HEK293 (cell line): ENCODE data around the gene DACH2.

ENCODE experiments used
- CTCF ChIA-PET: fragments of 350-600 bp; formaldehyde crosslinking; extraction: SDS; loops from one replicate; lab custom pipeline; 2021; ENCODE audit warnings: antibody characterized with exemption; lab: Yijun Ruan, JAX
- POLR2A ChIA-PET: fragments of 300-600 bp; formaldehyde crosslinking; extraction: SDS; loops from one replicate; lab custom pipeline; 2020; ENCODE audit warnings: antibody characterized with exemption, inconsistent platforms; lab: Yijun Ruan, JAX
- H3K27ac ChIP-seq: fragments of 200-500 bp; sonication (Bioruptor generic); 2 replicates; pipeline ENCODE4 v1.5.1; 2014; ENCODE audit warnings: low read depth, low read length, control low read depth, inconsistent platforms; ENCODE audit errors: extremely low read depth
- H3K36me3 ChIP-seq, 2 experiments: fragments of 200-500 bp in 1 of 2; sonication (Bioruptor generic) in 1 of 2; 1 replicate in 1 of 2; 2 replicates in 1 of 2; pipeline ENCODE4 v1.5.1; 2014 to 2017; ENCODE audit warnings: inconsistent platforms in 2 of 2, low read length in 2 of 2; ENCODE audit not compliant: control insufficient read depth in 2 of 2, insufficient read depth in 1 of 2
- H3K4me1 ChIP-seq: fragments of 200-500 bp; sonication (Bioruptor generic); 2 replicates; pipeline ENCODE4 v1.5.1; 2014; ENCODE audit warnings: mild to moderate bottlenecking, low read length, inconsistent platforms; ENCODE audit not compliant: control insufficient read depth, insufficient read depth
- H3K4me3 ChIP-seq: 2 replicates; pipeline ENCODE4 v1.5.1; 2011; ENCODE audit warnings: low read depth, mild to moderate bottlenecking, control low read depth, low read length, moderate library complexity
- H3K9me3 ChIP-seq: fragments of 200-500 bp; sonication (Bioruptor generic); 2 replicates; pipeline ENCODE4 v1.5.1; 2014; ENCODE audit warnings: low read depth, low read length, inconsistent platforms; ENCODE audit not compliant: control insufficient read depth, insufficient read depth
- EGR2 ChIP-seq: fragments of 450-650 bp; formaldehyde crosslinking; IDR thresholded peaks from 2 replicates; pipeline ENCODE4 v1.5.1; 2016; ENCODE audit warnings: low read depth, missing biosample characterization, missing genetic modification characterization
- FEZF1 ChIP-seq: fragments of 450-650 bp; formaldehyde crosslinking; IDR thresholded peaks from 2 replicates; pipeline ENCODE4 v1.5.1; 2016; ENCODE audit warnings: missing biosample characterization, missing genetic modification characterization
- GLIS2 ChIP-seq: fragments of 450-650 bp; formaldehyde crosslinking; IDR thresholded peaks from 2 replicates; pipeline ENCODE4 v1.5.1; 2016; ENCODE audit warnings: missing biosample characterization, missing genetic modification characterization
- HOXD13 ChIP-seq: sonication (generic); formaldehyde crosslinking; IDR thresholded peaks from 2 replicates; pipeline ENCODE4 v1.8.0; 2022; ENCODE audit warnings: missing genetic modification reagents, borderline replicate concordance
- SCRT1 ChIP-seq: fragments of 450-650 bp; formaldehyde crosslinking; IDR thresholded peaks from 2 replicates; pipeline ENCODE4 v1.5.1; 2016; ENCODE audit warnings: missing biosample characterization, missing genetic modification characterization, borderline replicate concordance
- YY1 ChIP-seq: fragments of 450-650 bp; formaldehyde crosslinking; IDR thresholded peaks from 2 replicates; pipeline ENCODE4 v1.5.1; 2018; ENCODE audit warnings: missing biosample characterization, missing genetic modification characterization
- YY2 ChIP-seq: fragments of 450-650 bp; formaldehyde crosslinking; IDR thresholded peaks from 2 replicates; pipeline ENCODE4 v1.5.1; 2016; ENCODE audit warnings: missing biosample characterization, missing genetic modification characterization
- ZBTB21 ChIP-seq: fragments of 450-650 bp; formaldehyde crosslinking; IDR thresholded peaks from 2 replicates; pipeline ENCODE4 v1.5.1; 2017; ENCODE audit warnings: missing biosample characterization, missing genetic modification characterization
- ZNF174 ChIP-seq: fragments of 450-650 bp; formaldehyde crosslinking; IDR thresholded peaks from 2 replicates; pipeline ENCODE4 v1.5.0; 2017; ENCODE audit warnings: missing biosample characterization, mild to moderate bottlenecking, missing genetic modification characterization
- ZNF175 ChIP-seq: fragments of 450-650 bp; formaldehyde crosslinking; IDR thresholded peaks from 2 replicates; pipeline ENCODE4 v1.5.1; 2016; ENCODE audit warnings: missing biosample characterization, missing genetic modification characterization
- ZNF366 ChIP-seq: fragments of 450-650 bp; formaldehyde crosslinking; conservative IDR thresholded peaks from 2 replicates; pipeline ENCODE4 v1.5.1; 2016; ENCODE audit warnings: missing biosample characterization, missing genetic modification characterization
- ZNF37A ChIP-seq: fragments of 450-650 bp; IDR thresholded peaks from 2 replicates; pipeline ENCODE4 v1.5.1; 2018; ENCODE audit warnings: missing biosample characterization, missing genetic modification characterization
- ZNF433 ChIP-seq: fragments of 450-650 bp; formaldehyde crosslinking; IDR thresholded peaks from 2 replicates; pipeline ENCODE4 v1.5.1; 2016; ENCODE audit warnings: missing biosample characterization, missing genetic modification characterization, low read depth
- ZNF510 ChIP-seq: fragments of 450-650 bp; formaldehyde crosslinking; IDR thresholded peaks from 2 replicates; pipeline ENCODE4 v1.5.1; 2018; ENCODE audit warnings: mild to moderate bottlenecking, missing genetic modification characterization, missing biosample characterization; ENCODE audit not compliant: insufficient replicate concordance
- ZNF530 ChIP-seq: fragments of 450-650 bp; formaldehyde crosslinking; IDR thresholded peaks from 2 replicates; pipeline ENCODE4 v1.5.1; 2016; ENCODE audit warnings: low read depth, missing biosample characterization, missing genetic modification characterization
- ZNF670 ChIP-seq: fragments of 450-650 bp; formaldehyde crosslinking; IDR thresholded peaks from 2 replicates; pipeline ENCODE4 v1.5.1; 2016; ENCODE audit warnings: missing biosample characterization, missing genetic modification characterization, low read depth
- ZNF707 ChIP-seq: fragments of 450-650 bp; formaldehyde crosslinking; IDR thresholded peaks from 2 replicates; pipeline ENCODE4 v1.5.1; 2016; ENCODE audit warnings: missing biosample characterization, missing genetic modification characterization
- ZNF776 ChIP-seq: fragments of 450-650 bp; formaldehyde crosslinking; IDR thresholded peaks from 2 replicates; pipeline ENCODE4 v1.5.0; 2017; ENCODE audit warnings: missing biosample characterization, missing genetic modification characterization, borderline replicate concordance
- ZNF791 ChIP-seq: fragments of 450-650 bp; formaldehyde crosslinking; IDR thresholded peaks from 2 replicates; pipeline ENCODE4 v1.5.1; 2016; ENCODE audit warnings: missing biosample characterization, missing genetic modification characterization
- ZSCAN30 ChIP-seq: fragments of 450-650 bp; IDR thresholded peaks from 2 replicates; pipeline ENCODE4 v1.5.1; 2018; ENCODE audit warnings: missing biosample characterization, mild to moderate bottlenecking, missing genetic modification characterization, moderate library complexity
- TF ChIP-seq, protein P1 (sequence below): fragments of 450-650 bp; formaldehyde crosslinking; IDR thresholded peaks from 2 replicates; pipeline ENCODE4 v1.5.1; 2017; ENCODE audit warnings: missing biosample characterization, mild to moderate bottlenecking, missing genetic modification characterization, moderate library complexity
- TF ChIP-seq, protein P2 (sequence below): fragments of 450-650 bp; formaldehyde crosslinking; IDR thresholded peaks from 2 replicates; pipeline ENCODE4 v1.5.1; 2016; ENCODE audit warnings: missing biosample characterization, missing genetic modification characterization

Gene DACH2

DNA sequence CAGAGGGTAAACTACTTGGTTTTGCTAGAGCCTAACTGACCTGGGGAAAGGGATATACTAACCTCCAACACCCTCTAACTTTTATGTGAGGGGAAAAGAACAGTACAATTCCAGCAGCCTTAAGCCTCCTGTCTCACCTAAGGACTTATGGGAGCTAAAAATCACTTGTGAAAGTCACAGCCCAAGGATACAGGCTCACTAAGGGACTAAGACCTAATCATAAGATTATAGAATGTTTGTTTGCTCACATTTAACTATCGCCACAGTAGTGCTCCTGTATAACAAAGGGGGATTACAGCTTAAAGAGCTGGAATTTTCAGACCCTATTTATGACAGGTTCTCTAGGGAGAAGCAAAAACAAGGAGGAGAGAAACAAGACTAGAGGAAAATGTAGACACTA lies 548.7 kb downstream of the DACH2 start (continued):
- TF ChIP-seq, protein P1, sequence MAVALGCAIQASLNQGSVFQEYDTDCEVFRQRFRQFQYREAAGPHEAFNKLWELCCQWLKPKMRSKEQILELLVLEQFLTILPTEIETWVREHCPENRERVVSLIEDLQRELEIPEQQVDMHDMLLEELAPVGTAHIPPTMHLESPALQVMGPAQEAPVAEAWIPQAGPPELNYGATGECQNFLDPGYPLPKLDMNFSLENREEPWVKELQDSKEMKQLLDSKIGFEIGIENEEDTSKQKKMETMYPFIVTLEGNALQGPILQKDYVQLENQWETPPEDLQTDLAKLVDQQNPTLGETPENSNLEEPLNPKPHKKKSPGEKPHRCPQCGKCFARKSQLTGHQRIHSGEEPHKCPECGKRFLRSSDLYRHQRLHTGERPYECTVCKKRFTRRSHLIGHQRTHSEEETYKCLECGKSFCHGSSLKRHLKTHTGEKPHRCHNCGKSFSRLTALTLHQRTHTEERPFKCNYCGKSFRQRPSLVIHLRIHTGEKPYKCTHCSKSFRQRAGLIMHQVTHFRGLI (tag by site-specific recombination): no peak
- no peak for TF ChIP-seq ZNF530 (tag by site-specific recombination)
- TF ChIP-seq ZNF175 (tag by site-specific recombination): no peak
- TF ChIP-seq YY2 (tag by site-specific recombination): no peak
- TF ChIP-seq ZNF174 (tag by site-specific recombination): no peak
- no peak for TF ChIP-seq GLIS2 (tag by site-specific recombination)
- TF ChIP-seq ZNF776: no peak
- TF ChIP-seq ZNF433: no peak
- TF ChIP-seq EGR2 (tag by site-specific recombination): no peak
- no peak for TF ChIP-seq SCRT1 (tag by site-specific recombination)
- no peak for TF ChIP-seq ZNF37A (tag by site-specific recombination)

DNA sequence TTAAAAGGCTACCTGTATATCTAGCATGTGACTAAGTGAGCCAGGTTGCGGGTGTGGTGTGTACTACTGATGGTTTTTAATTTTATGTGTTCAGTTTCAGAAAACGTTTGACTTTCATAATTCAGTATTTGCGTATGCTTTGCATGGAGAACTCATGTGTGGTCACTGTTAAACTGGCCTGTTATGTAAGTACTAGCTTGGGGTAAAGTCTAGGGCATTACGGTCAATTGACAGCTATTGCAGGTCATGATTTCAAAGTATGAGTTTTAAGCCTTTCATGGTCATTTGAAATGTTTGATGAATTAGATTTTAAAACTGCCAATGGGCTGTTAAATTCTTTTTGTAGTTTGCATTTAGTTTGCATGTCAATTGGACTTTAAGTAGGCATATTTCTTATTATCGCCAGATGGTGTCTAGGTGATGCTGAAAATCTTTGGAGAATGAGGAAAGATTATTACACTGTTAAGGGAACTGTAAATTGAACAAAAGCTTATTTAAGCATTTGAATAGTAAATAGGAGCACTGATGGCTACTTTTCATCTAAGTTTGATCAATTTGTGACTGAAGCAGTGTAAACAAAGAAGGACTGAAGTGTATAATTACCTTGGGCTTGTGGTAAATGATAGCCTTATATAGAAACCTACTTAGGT lies 563.4 kb downstream of the DACH2 start:
- Histone ChIP-seq H3K27ac (no peak overlapping the region), H3K9me3 (no peaks in the 10 kb centered on the region; the same call in 1 of the 2 replicates), H3K4me3 (no peak overlapping the region), H3K4me1 (no peaks in the 10 kb centered on the region), H3K36me3 (no peaks in the 10 kb centered on the region)
- TF ChIP-seq FEZF1 (no peak), YY1 (no peak), ZNF791 (tag by site-specific recombination) (no peak), HOXD13 (CRISPR knock-in tag) (no peak)
- ChIA-PET CTCF (no interaction called here), POLR2A (no interaction called here)

DNA sequence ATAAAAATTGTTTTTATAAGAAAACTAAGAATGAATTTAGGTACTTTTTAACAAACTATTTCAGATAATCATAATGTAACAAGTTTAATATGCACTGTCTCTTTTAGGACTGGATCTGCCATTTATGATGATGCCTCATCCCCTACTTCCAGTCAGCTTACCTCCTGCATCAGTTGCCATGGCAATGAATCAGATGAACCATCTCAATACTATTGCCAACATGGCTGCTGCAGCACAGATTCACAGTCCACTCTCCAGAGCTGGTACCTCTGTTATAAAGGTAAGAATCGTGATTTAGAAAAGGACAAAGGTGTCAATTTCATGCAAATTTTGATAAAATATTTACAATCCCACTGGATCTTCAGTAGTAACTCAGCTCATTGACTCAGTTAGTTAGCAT lies 566.2 kb downstream of the DACH2 start:
- Histone ChIP-seq H3K9me3 (no peaks in the 10 kb centered on the region), H3K4me3 (no peak overlapping the region), H3K27ac (no peak overlapping the region), H3K4me1 (no peaks in the 10 kb centered on the region), H3K36me3 (no peaks in the 10 kb centered on the region)
- POLR2A ChIA-PET: no interaction called here
- CTCF ChIA-PET: interaction anchor here (0.6 kb wide), 1 partner anchor 232 kb away, joined by 3 read pairs; no protein-coding TSS in a partner anchor
- no peak for TF ChIP-seq ZSCAN30 (tag by site-specific recombination)
- TF ChIP-seq, protein P2, sequence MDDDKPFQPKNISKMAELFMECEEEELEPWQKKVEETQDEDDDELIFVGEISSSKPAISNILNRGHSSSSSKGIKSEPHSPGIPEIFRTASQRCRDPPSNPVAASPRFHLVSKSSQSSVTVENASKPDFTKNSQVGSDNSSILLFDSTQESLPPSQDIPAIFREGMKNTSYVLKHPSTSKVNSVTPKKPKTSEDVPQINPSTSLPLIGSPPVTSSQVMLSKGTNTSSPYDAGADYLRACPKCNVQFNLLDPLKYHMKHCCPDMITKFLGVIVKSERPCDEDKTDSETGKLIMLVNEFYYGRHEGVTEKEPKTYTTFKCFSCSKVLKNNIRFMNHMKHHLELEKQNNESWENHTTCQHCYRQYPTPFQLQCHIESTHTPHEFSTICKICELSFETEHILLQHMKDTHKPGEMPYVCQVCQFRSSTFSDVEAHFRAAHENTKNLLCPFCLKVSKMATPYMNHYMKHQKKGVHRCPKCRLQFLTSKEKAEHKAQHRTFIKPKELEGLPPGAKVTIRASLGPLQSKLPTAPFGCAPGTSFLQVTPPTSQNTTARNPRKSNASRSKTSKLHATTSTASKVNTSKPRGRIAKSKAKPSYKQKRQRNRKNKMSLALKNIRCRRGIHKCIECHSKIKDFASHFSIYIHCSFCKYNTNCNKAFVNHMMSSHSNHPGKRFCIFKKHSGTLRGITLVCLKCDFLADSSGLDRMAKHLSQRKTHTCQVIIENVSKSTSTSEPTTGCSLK: no peak
- TF ChIP-seq, all 188 proteins: peak for 0

DNA sequence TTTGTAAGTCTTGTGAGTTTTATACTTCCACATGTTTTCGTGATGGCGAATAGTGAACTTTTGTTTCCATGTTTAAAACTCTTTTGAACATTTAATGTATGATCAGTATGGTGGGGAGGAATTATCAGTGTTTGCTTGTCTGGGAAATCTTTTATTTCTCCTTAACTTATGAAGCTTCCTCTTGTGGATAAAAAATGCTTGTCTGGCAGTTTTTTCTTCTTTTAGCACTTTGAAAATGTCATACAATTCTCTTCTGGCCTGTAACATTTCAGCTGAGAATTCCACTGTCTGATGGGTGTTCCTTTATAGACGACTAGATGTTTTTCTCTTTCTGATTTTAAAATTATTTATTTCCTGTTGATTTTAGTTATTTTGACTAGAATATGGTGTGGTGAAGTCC lies 576.0 kb downstream of the DACH2 start:
- no peaks in the 10 kb centered on the region for H3K9me3 ChIP-seq
- CTCF ChIA-PET: no interaction called here
- POLR2A ChIA-PET: no interaction called here
- TF ChIP-seq, protein P1 (tag by site-specific recombination): no peak
- no peak for TF ChIP-seq ZNF366 (tag by site-specific recombination)
- TF ChIP-seq ZNF510 (tag by site-specific recombination): no peak
- TF ChIP-seq ZNF707 (tag by site-specific recombination): no peak
- TF ChIP-seq ZBTB21 (tag by site-specific recombination): no peak
- TF ChIP-seq ZNF670 (tag by site-specific recombination): no peak
- no peaks in the 10 kb centered on the region for H3K4me1 ChIP-seq
- H3K4me3 ChIP-seq: no peak overlapping the region
- no peaks in the 10 kb centered on the region for H3K36me3 ChIP-seq
- H3K27ac ChIP-seq: no peak overlapping the region
